GM18508 (cell line): ENCODE measurements around the gene IQCC.

Experiments
- ATAC-seq: cut with Tn5 transposase; IDR thresholded peaks from one replicate; pipeline ENCODE4 v1.9.1; 2021; ENCODE audit warnings: moderate number of reproducible peaks; ENCODE audit not compliant: insufficient read depth, unreplicated experiment

The IQCC gene

GRCh38 chr1:32255072-32256071 is 49.9 kb downstream of the IQCC start:
- no peak for ATAC-seq

DNA sequence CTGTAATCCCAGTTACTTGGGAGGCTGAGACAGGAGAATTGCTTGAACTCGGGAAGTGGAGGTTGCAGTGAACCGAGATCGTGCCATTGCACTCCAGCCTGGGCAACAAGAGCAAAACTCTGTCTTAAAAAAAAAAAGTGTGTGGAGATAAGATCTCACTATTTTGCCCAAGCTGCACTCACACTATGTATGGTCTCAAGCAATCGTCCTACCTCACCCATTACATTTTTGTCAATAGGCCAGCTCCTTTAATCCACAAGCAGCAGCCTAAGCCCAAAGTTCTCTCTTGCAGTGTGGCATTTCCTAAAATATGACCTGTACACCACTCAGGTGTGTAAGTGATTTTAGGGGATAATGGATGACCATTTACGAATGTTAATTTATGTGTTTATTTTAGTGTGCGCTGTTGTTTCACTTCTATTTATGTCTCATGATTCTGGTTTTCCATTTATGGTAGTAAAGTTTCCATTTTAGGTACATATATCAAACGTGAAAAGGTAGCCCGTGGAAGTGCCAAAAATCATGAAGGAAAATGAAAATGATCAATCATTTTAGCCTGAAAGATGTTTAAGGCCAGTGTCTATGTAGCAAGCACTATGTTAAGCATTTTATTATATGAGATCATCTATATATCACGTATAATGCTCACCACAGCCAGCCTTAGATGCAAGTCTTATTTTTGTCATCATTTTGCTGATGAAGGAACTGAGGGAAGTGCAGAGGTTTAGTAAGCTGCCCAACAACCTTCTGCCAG is 51.2 kb downstream of the IQCC start:
- no peak for ATAC-seq

- no peak for ATAC-seq
These were observed 51.7 kb downstream of the IQCC start for GRCh38 chr1:32257227-32257508.
